GM19455 (cell line): ENCODE results near the gene OR14A16.

ENCODE experiments used
- ATAC-seq: cut with Tn5 transposase; IDR thresholded peaks from one replicate; pipeline ENCODE4 v1.9.1; 2021; ENCODE audit not compliant: unreplicated experiment

OR14A16 gene

DNA sequence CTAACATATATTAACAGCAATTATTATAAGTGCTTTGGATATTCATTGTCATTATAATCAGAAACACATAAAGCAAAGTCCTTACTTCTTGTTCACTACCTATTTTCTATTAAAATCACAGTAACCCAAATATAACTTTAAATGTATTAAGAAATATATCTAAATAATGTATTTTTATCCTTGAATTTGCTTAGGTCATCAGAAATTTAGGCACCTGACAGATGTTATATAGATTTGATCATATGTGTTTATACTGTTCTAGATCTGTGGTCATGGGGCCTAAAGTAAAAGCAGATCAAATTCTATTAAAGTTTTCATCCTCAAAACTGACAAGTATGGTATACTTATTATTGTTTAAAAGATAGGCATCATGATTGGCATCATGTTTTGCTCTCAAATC, 54.3 kb downstream of the OR14A16 start:
- no peak for ATAC-seq
